ENCODE measurements around the gene ARHGEF5.

GRCh38 chr7:144390481-144390880 is 35.3 kb downstream of the ARHGEF5 start:
- TF ChIP-seq CTCF (IDR thresholded peaks at IDR 0.05; ENCODE audit: insufficient read depth, low read length, poor library complexity, severe bottlenecking) (no peak), EZH2phosphoT487 (conservative IDR thresholded peaks at IDR 0.05; ENCODE audit: low read length) (no peak)

Data from SU-DHL-6 (cell line).